HG03354 (cell line): ENCODE measurements around the gene PXT1.

Source experiments
- ATAC-seq: cut with Tn5 transposase; IDR thresholded peaks from one replicate; pipeline ENCODE4 v1.9.1; 2021; ENCODE audit warnings: mild to moderate bottlenecking; ENCODE audit not compliant: unreplicated experiment, poor library complexity, severe bottlenecking

The PXT1 gene

DNA sequence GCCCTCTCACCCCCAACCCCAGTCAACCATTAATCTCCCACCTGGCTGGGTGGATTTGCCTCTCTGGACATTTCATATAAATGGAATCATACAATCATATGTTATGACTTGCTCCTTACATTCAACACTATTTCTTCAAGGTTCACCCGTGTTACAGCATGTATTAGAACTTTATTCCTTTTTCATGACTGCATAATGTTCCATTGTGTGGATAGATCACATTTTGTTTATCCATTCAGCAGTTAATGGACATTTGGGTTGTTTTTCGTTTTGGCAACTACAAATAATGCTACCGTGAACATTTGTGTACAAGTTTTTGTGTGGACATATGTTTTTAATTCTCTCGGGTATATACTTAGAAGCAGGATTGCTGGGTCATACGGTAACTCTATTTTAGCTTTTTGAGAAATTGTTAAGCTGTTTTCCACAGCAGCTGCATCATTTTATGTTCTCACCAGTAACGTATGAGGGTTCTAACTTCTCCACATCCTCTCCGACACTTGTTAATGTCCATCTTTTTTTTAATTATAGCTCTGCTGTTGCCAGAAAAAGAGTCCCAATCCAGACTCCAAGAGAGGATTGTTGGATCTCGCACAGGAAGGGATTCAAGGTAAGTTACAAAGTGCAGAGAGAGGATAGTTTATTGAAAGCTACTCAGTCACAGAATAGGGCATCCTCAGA lies 90.0 kb downstream of the PXT1 start:
- ATAC-seq: no peak

DNA sequence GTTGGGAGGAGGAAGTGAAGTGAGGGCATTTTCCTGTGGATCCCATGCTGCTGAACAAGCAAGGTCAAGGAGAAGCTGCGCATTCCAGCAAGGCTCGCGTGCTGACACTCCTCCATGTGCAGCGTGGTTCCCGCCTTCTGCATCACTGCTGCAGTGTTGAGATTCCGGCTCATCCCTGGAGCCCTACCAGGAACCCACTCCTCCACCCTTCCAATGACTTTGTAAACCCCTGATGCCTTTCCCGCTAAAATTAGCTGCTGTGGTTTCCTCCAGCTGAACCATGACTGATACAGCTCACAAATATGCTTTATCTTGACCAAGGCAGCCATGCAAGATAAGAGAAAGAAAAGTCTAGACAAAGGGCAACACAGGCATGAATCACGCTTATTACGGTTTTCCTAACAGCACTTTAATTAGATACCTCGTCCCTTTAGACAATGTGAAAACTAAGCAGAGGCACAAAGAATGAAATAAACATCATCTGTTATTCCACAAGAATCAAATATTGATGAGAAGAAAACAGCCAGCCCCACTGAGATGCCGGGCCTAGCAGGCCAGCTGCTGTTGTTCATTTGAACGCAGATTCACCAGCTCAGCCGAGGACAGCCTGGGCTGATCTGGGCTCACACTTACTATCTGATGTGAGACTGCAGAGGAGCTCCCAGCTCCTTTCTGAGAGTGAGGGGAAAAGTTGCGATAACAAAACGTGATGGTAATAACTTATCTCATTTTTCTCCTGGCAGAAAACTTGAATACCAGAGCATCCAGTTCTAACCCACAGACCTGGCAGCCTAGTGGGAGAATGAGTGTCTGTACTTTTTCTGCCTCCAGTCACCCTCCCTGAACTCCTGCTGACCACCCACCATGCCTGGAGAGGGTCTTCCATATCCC lies 91.7 kb downstream of the PXT1 start:
- ATAC-seq: no peak

- ATAC-seq: no peak
Measured at GRCh38 chr6:36350082-36350481, 92.6 kb downstream of the PXT1 start.

DNA sequence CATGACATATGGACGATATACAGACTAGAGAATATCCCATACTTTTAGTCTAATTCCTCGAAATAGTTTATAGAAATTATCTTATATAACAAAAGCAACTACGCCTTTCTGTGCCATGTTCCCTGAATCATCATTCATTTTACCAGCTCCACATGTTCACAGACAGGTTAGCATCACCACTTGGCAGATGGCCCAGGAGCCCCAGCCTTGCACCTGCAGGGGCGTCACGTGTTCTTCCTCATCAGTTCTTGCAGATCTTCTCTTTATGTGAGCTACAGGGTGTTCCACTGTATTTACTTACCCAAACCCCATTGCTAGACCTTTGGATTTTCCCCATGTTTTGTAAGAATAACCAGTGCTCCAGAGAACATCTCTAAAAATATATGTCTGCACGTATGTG lies 93.4 kb downstream of the PXT1 start:
- no peak for ATAC-seq

GRCh38 chr6:36347621-36348020 lies 95.0 kb downstream of the PXT1 start:
- no peak for ATAC-seq

GRCh38 chr6:36346486-36347273 lies 96.0 kb downstream of the PXT1 start:
- ATAC-seq: no peak

- ATAC-seq: no peak
Measured at GRCh38 chr6:36345681-36346466, 96.8 kb downstream of the PXT1 start.

- ATAC-seq: no peak
Measured at GRCh38 chr6:36343109-36343680, 99.5 kb downstream of the PXT1 start.

GRCh38 chr6:36340618-36341454 lies 101.8 kb downstream of the PXT1 start:
- ATAC-seq: peak; percentile 58
